GM12878 (cell line): ENCODE measurements around the gene BRI3BP.

Experiments used
- ZNF24 ChIP-seq: fragments of 450-650 bp; IDR thresholded peaks from 2 replicates; pipeline ENCODE4 v1.6.1; 2017; ENCODE audit warnings: antibody characterized with exemption, mild to moderate bottlenecking
- TF ChIP-seq, protein P1 (sequence below): fragments of 450-650 bp; IDR thresholded peaks from 2 replicates; pipeline ENCODE4 v1.6.1; 2017; ENCODE audit warnings: mild to moderate bottlenecking, moderate library complexity
- TF ChIP-seq, protein P2 (sequence below): IDR thresholded peaks from 2 replicates; pipeline ENCODE4 v1.6.1; 2012; ENCODE audit warnings: low read depth, low read length, improper control_type of control experiment

DNA sequence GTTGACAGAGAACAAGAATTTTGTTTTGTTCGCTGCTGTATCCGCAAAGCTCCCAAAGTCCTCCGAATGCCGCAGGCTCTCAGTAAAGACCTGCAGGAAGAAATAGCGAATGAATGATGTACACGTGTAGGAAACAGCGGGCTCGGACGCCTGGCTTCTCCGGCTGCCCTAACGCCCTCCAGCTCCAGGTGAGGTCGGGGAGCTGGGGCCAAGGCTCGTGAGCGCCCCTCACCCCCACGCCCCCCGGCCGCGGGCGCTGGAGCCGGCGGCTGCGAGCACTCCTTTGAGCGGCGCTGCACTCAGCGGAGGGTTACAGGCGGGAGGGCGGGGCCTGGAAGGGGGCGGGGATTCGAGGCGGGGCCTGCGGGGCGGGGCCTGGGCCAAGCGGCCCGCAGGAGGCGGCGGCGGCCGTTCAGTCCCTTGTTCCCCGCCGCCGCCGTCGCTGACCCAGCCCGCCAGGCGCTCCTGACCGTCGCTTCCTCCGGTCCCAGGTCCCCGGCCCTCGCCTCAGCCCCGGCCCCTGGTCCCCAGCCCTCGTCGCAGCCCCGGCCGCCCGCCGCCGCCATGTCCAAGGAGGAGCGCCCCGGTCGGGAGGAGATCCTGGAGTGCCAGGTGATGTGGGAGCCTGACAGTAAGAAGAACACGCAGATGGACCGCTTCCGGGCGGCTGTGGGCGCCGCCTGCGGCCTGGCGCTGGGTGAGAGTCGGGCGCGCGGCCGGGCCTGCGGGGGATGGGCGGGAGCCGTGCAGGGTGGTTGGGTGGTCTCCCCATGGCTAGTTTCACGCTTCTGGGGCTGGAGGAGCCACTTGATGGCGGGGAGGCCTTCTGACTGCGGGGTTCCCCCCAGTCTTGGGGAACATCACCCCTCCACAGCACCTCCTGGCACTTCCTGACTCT, 71.8 kb downstream of the BRI3BP start, which contains the start of gene AACS:
- TF ChIP-seq, protein P1, sequence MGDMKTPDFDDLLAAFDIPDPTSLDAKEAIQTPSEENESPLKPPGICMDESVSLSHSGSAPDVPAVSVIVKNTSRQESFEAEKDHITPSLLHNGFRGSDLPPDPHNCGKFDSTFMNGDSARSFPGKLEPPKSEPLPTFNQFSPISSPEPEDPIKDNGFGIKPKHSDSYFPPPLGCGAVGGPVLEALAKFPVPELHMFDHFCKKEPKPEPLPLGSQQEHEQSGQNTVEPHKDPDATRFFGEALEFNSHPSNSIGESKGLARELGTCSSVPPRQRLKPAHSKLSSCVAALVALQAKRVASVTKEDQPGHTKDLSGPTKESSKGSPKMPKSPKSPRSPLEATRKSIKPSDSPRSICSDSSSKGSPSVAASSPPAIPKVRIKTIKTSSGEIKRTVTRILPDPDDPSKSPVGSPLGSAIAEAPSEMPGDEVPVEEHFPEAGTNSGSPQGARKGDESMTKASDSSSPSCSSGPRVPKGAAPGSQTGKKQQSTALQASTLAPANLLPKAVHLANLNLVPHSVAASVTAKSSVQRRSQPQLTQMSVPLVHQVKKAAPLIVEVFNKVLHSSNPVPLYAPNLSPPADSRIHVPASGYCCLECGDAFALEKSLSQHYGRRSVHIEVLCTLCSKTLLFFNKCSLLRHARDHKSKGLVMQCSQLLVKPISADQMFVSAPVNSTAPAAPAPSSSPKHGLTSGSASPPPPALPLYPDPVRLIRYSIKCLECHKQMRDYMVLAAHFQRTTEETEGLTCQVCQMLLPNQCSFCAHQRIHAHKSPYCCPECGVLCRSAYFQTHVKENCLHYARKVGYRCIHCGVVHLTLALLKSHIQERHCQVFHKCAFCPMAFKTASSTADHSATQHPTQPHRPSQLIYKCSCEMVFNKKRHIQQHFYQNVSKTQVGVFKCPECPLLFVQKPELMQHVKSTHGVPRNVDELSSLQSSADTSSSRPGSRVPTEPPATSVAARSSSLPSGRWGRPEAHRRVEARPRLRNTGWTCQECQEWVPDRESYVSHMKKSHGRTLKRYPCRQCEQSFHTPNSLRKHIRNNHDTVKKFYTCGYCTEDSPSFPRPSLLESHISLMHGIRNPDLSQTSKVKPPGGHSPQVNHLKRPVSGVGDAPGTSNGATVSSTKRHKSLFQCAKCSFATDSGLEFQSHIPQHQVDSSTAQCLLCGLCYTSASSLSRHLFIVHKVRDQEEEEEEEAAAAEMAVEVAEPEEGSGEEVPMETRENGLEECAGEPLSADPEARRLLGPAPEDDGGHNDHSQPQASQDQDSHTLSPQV, result no peak
- TF ChIP-seq, protein P2, sequence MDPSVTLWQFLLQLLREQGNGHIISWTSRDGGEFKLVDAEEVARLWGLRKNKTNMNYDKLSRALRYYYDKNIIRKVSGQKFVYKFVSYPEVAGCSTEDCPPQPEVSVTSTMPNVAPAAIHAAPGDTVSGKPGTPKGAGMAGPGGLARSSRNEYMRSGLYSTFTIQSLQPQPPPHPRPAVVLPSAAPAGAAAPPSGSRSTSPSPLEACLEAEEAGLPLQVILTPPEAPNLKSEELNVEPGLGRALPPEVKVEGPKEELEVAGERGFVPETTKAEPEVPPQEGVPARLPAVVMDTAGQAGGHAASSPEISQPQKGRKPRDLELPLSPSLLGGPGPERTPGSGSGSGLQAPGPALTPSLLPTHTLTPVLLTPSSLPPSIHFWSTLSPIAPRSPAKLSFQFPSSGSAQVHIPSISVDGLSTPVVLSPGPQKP, result no peak
- TF ChIP-seq ZNF24, result peak; percentile 93
